IMR-90 (cell line): ENCODE results near the gene KCP. TPM values are rescaled to one million over a fixed set of nuclear protein-coding genes. Genes with fewer than 3 reads are reported as not detected.

Experiments used
- ATAC-seq: fragments of 200-7000 bp; cut with Tn5 transposase; 2 replicates; pipeline ENCODE4 v1.9.1; 2020; ENCODE audit warnings: low read depth, mild to moderate bottlenecking, moderate library complexity
- BruUV-seq: library from RNA; stranded (reverse); fragments of 400-500 nt; replicated peaks from 2 replicates; lab custom pipeline; 2021; lab: Mats Ljungman, UMichigan
- CTCF ChIA-PET: fragments of 300-600 bp; formaldehyde crosslinking; extraction: SDS; loops from one replicate; lab custom pipeline; 2021; ENCODE audit warnings: antibody characterized with exemption; lab: Yijun Ruan, JAX
- POLR2A ChIA-PET: fragments of 300-600 bp; sonication (Branson Sonifier 250); formaldehyde crosslinking; loops from one replicate; lab custom pipeline; 2022; ENCODE audit warnings: antibody characterized with exemption; ENCODE audit not compliant: unreplicated experiment; lab: Charles Lee
- DNase-seq: peaks from one replicate; pipeline ENCODE4 v3.0.0; 2013
- H2AFZ ChIP-seq: replicated peaks from 2 replicates; pipeline ENCODE3; 2013; ENCODE audit warnings: low read length, mild to moderate bottlenecking; ENCODE audit not compliant: poor library complexity
- H2AK5ac ChIP-seq: 2 replicates; pipeline ENCODE4 v1.6.1; 2013; ENCODE audit warnings: low read depth, low read length, inconsistent platforms
- H2AK9ac ChIP-seq: replicated peaks from 2 replicates; pipeline ENCODE3; 2013; ENCODE audit warnings: mild to moderate bottlenecking, low read depth, low read length, moderate library complexity; ENCODE audit not compliant: poor library complexity
- H2BK120ac ChIP-seq: 2 replicates; pipeline ENCODE4 v1.6.1; 2013; ENCODE audit warnings: low read depth, low read length, inconsistent platforms
- H2BK15ac ChIP-seq: 3 replicates; pipeline ENCODE4 v1.6.1; 2013; ENCODE audit warnings: low read depth, low read length, inconsistent platforms
- H2BK20ac ChIP-seq: 2 replicates; pipeline ENCODE4 v1.6.1; 2013; ENCODE audit warnings: low read depth, mild to moderate bottlenecking, inconsistent platforms, low read length, moderate library complexity
- H2BK5ac ChIP-seq: 2 replicates; pipeline ENCODE4 v1.6.1; 2013; ENCODE audit warnings: mild to moderate bottlenecking, low read depth, low read length, inconsistent platforms; ENCODE audit not compliant: poor library complexity, severe bottlenecking
- H3K14ac ChIP-seq: replicated peaks from 2 replicates; pipeline ENCODE4 v1.6.1; 2013; ENCODE audit warnings: low read depth, low read length, inconsistent platforms
- H3K18ac ChIP-seq: 2 replicates; pipeline ENCODE4 v1.6.1; 2013; ENCODE audit warnings: low read depth, low read length, control low read depth
- H3K23ac ChIP-seq: 2 replicates; pipeline ENCODE4 v1.6.1; 2013; ENCODE audit warnings: low read depth, low read length, inconsistent platforms
- H3K27ac ChIP-seq: 2 replicates; pipeline ENCODE4 v1.5.1; 2013; ENCODE audit warnings: mild to moderate bottlenecking, control low read depth, low read length; ENCODE audit not compliant: insufficient read depth
- H3K27me3 ChIP-seq: 2 replicates; pipeline ENCODE4 v1.6.1; 2013; ENCODE audit warnings: low read length; ENCODE audit not compliant: control insufficient read depth, insufficient read depth
- H3K36me3 ChIP-seq: 2 replicates; pipeline ENCODE4 v1.6.1; 2013; ENCODE audit warnings: low read length, mixed read lengths; ENCODE audit not compliant: control insufficient read depth, insufficient read depth
- H3K4ac ChIP-seq: 2 replicates; pipeline ENCODE4 v1.6.1; 2013; ENCODE audit warnings: low read depth, low read length, inconsistent platforms
- H3K4me1 ChIP-seq: 2 replicates; pipeline ENCODE4 v1.6.1; 2013; ENCODE audit warnings: low read length, mixed read lengths; ENCODE audit not compliant: control insufficient read depth, insufficient read depth
- H3K4me2 ChIP-seq: 2 replicates; pipeline ENCODE4 v1.6.1; 2013; ENCODE audit warnings: low read depth, mild to moderate bottlenecking, control low read depth, low read length, moderate library complexity
- H3K4me3 ChIP-seq: 2 replicates; pipeline ENCODE4 v1.5.1; 2013; ENCODE audit warnings: low read depth, mild to moderate bottlenecking, control low read depth, low read length, moderate library complexity; ENCODE audit not compliant: insufficient read depth
- H3K56ac ChIP-seq: 2 replicates; pipeline ENCODE4 v1.6.1; 2013; ENCODE audit warnings: low read length, inconsistent platforms; ENCODE audit not compliant: insufficient read depth; ENCODE audit errors: extremely low read depth
- H3K79me1 ChIP-seq, 2 experiments: 2 replicates each; pipeline ENCODE4 v1.6.1; 2013; ENCODE audit warnings: low read length in 2 of 2, inconsistent platforms in 1 of 2, low read depth in 1 of 2
- H3K9ac ChIP-seq: 2 replicates; pipeline ENCODE4 v1.6.1; 2013; ENCODE audit warnings: low read depth, low read length, control low read depth
- H3K9me1 ChIP-seq: 2 replicates; pipeline ENCODE4 v1.6.1; 2013; ENCODE audit warnings: low read length, inconsistent platforms; ENCODE audit not compliant: insufficient read depth
- H3K9me3 ChIP-seq: 2 replicates; pipeline ENCODE4 v1.6.1; 2013; ENCODE audit warnings: low read length; ENCODE audit not compliant: control insufficient read depth, insufficient read depth
- H4K20me1 ChIP-seq: 2 replicates; pipeline ENCODE4 v1.6.1; 2013; ENCODE audit warnings: low read length, inconsistent platforms; ENCODE audit not compliant: insufficient read depth
- H4K5ac ChIP-seq: 2 replicates; pipeline ENCODE4 v1.6.1; 2013; ENCODE audit warnings: mild to moderate bottlenecking, low read depth, low read length, control low read depth
- H4K8ac ChIP-seq, 2 experiments: 2 replicates each; pipeline ENCODE4 v1.6.1; 2013; ENCODE audit warnings: low read depth in 2 of 2, low read length in 2 of 2, control low read depth in 1 of 2, inconsistent platforms in 1 of 2
- H4K91ac ChIP-seq: 2 replicates; pipeline ENCODE4 v1.6.1; 2013; ENCODE audit warnings: low read depth, low read length, inconsistent platforms; ENCODE audit not compliant: insufficient read depth
- BHLHE40 ChIP-seq: fragments of 150-350 bp; IDR thresholded peaks from 2 replicates; pipeline ENCODE4 v1.6.1; 2016; ENCODE audit warnings: mild to moderate bottlenecking, low read depth, low read length
- CHD1 ChIP-seq: IDR thresholded peaks from 2 replicates; pipeline ENCODE4 v1.6.1; 2012; ENCODE audit warnings: low read depth, low read length, improper control_type of control experiment
- RCOR1 ChIP-seq: IDR thresholded peaks from 2 replicates; pipeline ENCODE4 v1.6.1; 2012; ENCODE audit warnings: mild to moderate bottlenecking, low read length, improper control_type of control experiment; ENCODE audit not compliant: insufficient replicate concordance
- RFX5 ChIP-seq: IDR thresholded peaks from 2 replicates; pipeline ENCODE4 v1.8.0; 2012; ENCODE audit warnings: low read depth, mild to moderate bottlenecking, low read length, moderate library complexity
- WGBS, 2 experiments: methylation state at CpG; one replicate each; pipeline versions ENCODE4 v1.1.5 to v1.1.7; 2013; ENCODE audit warnings: missing lambda C conversion rate in 2 of 2; ENCODE audit not compliant: insufficient read length in 1 of 2; ENCODE audit errors: extremely low coverage in 2 of 2; 5-methylcytosine and 5-hydroxymethylcytosine counted together
- dilution Hi-C: fragments of 300-500 bp; cut with HindIII; formaldehyde crosslinking; loops from one replicate; pipeline ENCODE4 v1.14.3; 2018; ENCODE audit warnings: low sequenced_read_pairs; ENCODE audit not compliant: unreplicated experiment
- in situ Hi-C: fragments of 300-500 bp; cut with MboI; formaldehyde crosslinking; loops from 3 replicates; pipeline ENCODE4 v1.14.3; 2019; ENCODE audit warnings: low sequenced_read_pairs, inconsistent platforms, mixed read lengths
- intact Hi-C: fragments of 100-400 bp; cut with micrococcal nuclease; formaldehyde crosslinking; loops from 2 replicates; pipeline ENCODE4 v1.10.0; 2022
- polyA plus RNA-seq, 3 experiments: library from polyadenylated mRNA; depleted of rRNA; stranded (reverse); fragments of >200 nt; gene quantifications; 2 replicates each; pipeline ENCODE4 v1.2.3, GENCODE V29; 2012; ENCODE audit warnings: low replicate concordance in 1 of 3
- total RNA-seq: library from RNA; depleted of rRNA; stranded (reverse); fragments of >200 nt; gene quantifications from 2 replicates; pipeline ENCODE4 v1.2.3, GENCODE V29; 2012

Gene KCP
- total and polyA plus RNA-seq, 2 of the 4 experiments (the other 2 are of a cell fraction): 0.03 TPM; not detected in 1

GRCh38 chr7:128928882-128929788, 18.6 kb upstream of the KCP start:
- Histone ChIP-seq H4K8ac (no peak overlapping the region), H2BK20ac (no peak overlapping the region), H3K9ac (no peak overlapping the region), H2BK120ac (no peak overlapping the region), H3K4ac (no peak overlapping the region), H3K4me3 (no peak overlapping the region), H3K18ac (no peak overlapping the region), H3K23ac (no peak overlapping the region), H3K9me1 (no peaks in the 10 kb centered on the region), H3K4me2 (no peak overlapping the region), H3K27me3 (peaks cover 57% of the 10 kb centered on the region), H2AFZ (peak overlapping the region; percentile 51), H3K9me3 (no peaks in the 10 kb centered on the region), H3K14ac (no peak overlapping the region), H2AK9ac (no peak overlapping the region), H3K4me1 (no peaks in the 10 kb centered on the region), H2BK15ac (no peak overlapping the region), H3K79me1 (no peaks in the 10 kb centered on the region), H3K56ac (no peak overlapping the region), H2AK5ac (no peak overlapping the region), H4K20me1 (no peaks in the 10 kb centered on the region), H3K27ac (no peak overlapping the region), H2BK5ac (no peak overlapping the region), H4K5ac (no peak overlapping the region), H4K91ac (no peak overlapping the region), H3K36me3 (no peaks in the 10 kb centered on the region)
- intact Hi-C loops: no loop called here
- WGBS, 2 experiments: 83% methylated on average over 1 of the region's 14 CpGs; no CpG with 5 or more reads in 1 of the 2 experiments
- in situ Hi-C loops: no loop called here
- dilution Hi-C loops: no loop called here
- DNase-seq (no peak), ATAC-seq (no peak)
- no TSS peak for BruUV-seq
- POLR2A ChIA-PET: no interaction called here
- CTCF ChIA-PET: no interaction called here
- TF ChIP-seq RCOR1: no peak
- no peak for TF ChIP-seq RFX5
- no peak for TF ChIP-seq CHD1
- no peak for TF ChIP-seq BHLHE40
